ENCODE results near the gene MEGF6.

DNA sequence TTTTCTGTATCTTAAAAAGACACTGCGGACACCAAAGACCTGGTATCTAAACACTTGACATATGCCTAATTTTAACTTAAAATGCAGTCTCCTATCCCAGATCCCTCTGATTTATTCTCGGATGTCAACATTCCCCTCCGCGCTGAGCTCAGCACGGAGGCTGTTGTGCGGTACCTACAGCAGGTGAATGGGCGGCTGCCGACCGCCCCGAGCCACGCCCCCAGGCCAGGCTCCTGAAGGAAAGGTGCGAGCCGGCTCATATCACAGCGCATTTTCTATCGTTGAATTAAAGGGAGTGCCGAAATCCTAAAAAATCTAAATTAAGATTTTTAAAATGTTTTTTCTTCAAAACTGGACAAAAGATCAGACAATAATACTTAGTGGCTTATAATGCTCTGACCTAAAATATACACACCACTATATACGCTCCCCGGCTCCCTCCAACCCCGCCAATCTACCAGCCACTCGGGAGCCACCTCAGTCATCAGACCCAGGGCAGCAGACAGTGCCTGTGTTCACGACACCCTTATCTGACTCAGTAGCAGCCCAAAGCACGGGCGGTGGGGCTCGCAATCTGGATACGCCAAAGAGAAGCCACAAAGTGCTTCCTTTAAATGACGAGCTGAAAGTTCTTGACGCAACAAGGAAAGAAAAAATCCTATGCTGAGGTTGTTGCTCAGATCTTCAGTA, 34.5 kb upstream of the MEGF6 start:
- TF ChIP-seq, protein P1, sequence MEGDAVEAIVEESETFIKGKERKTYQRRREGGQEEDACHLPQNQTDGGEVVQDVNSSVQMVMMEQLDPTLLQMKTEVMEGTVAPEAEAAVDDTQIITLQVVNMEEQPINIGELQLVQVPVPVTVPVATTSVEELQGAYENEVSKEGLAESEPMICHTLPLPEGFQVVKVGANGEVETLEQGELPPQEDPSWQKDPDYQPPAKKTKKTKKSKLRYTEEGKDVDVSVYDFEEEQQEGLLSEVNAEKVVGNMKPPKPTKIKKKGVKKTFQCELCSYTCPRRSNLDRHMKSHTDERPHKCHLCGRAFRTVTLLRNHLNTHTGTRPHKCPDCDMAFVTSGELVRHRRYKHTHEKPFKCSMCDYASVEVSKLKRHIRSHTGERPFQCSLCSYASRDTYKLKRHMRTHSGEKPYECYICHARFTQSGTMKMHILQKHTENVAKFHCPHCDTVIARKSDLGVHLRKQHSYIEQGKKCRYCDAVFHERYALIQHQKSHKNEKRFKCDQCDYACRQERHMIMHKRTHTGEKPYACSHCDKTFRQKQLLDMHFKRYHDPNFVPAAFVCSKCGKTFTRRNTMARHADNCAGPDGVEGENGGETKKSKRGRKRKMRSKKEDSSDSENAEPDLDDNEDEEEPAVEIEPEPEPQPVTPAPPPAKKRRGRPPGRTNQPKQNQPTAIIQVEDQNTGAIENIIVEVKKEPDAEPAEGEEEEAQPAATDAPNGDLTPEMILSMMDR (optimal IDR thresholded peaks at IDR 0.05 in 1 of 3, IDR thresholded peaks at IDR 0.05 in 1 of 3, conservative IDR thresholded peaks at IDR 0.05 in 1 of 3; ENCODE audit: extremely low read depth in 1 of 3, insufficient read depth in 2 of 3, low read length in 3 of 3): no peak
- TF ChIP-seq EZH2 (IDR thresholded peaks at IDR 0.05; ENCODE audit: low read length): no peak
